GM19238 (cell line): ENCODE results near the gene STRIT1.

Experiments used
- DNase-seq: peaks from one replicate; pipeline ENCODE4 v3.0.0; 2011; ENCODE audit warnings: low spot score; ENCODE audit not compliant: insufficient read length

Gene STRIT1

DNA sequence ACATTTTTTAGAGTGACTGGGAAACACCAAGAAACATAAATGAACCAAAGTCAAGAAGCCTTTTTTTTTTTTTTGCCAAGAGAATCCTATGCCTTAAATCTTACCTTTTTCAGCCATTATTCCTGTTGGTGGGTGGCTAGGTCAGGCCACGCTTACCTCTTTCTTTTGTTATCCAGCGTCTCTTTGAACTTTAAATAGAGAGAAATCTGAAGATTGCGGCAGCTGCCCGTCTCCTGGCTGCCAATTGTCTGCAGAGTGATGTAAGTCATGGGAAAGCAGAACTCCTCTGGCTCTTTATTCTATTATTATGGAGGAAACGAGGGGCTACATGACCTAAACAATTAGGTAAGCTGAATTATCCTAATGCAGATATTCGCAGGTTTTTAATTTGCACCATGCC is at the start of gene STRIT1:
Gene STRIT1, minus strand, starts transcription at position 168 of the 400 bp plus-strand sequence.
- no peak for DNase-seq

DNA sequence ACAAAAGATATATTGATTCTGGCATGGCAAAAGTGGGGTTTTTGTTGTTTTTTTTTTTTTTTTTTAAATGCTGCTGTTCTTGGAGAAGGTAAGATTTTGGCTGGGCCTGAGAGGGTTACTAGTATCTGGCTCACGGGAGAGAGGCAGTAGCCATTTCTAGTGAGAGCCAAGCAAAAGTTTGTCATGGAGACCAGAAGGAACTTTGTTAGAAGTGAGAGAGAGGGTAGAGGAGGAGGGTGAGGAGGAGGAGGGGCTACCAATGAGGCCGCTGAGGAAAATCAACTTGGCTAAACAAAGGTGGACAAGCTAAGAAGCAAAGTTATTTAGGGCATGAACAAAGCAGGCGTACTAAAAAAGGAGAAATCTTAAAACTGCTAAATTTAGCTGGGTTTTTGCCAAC is 48.9 kb upstream of the STRIT1 start:
- no peak for DNase-seq

DNA sequence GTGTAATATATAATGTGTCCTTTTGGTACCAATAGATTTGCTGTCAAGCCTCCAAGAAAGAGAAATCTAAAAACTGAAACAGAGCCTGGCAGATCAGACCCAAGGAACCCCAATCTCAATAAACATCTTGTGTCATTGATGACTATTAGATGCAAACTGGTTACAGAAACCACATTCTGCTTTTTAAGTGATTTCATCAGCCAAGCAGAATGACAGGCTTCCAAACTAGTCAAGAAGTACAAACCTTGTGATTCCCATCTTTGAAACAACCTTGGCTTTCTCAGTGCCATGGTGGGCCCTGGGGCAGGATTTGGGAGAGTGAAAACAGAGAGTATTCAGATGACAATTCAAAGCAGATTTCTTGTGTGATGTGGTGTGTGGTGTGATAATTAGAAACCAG is 45.6 kb upstream of the STRIT1 start:
- no peak for DNase-seq

DNA sequence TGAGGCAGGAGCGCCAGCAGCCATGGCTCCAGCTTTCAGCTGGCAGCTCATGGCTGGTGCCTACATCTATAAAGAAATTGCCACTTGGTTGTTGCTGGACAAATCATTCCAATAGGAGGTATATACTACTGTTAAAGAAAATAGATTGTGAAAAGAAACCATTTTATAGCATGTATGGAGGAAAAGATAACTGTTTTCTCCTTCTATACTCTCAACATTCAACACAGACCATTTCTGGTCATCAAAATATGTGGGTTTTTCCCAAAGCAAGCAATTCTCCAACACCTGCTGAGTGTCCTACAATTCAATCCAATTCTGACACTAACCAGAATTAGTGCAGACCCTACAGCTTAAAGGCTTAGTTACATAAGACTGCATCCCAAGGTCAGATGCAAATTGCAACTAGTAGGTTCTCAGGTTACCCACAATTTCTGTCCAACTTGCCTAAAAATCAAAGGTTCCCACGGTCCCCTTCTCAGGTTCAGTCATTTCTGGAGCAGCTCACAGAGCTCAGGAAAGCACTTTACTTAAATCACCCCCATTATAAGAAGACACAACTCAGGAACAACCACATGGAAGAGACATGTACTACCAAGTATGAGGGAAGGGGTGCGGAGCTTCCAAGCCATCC is 42.4 kb upstream of the STRIT1 start:
- DNase-seq: no peak

- no peak for DNase-seq
Measured at GRCh38 chr3:155334914-155335723, 41.6 kb upstream of the STRIT1 start.

GRCh38 chr3:155334215-155334913 is 40.9 kb upstream of the STRIT1 start:
- DNase-seq: no peak

GRCh38 chr3:155332716-155333115 is 39.2 kb upstream of the STRIT1 start:
- no peak for DNase-seq

DNA sequence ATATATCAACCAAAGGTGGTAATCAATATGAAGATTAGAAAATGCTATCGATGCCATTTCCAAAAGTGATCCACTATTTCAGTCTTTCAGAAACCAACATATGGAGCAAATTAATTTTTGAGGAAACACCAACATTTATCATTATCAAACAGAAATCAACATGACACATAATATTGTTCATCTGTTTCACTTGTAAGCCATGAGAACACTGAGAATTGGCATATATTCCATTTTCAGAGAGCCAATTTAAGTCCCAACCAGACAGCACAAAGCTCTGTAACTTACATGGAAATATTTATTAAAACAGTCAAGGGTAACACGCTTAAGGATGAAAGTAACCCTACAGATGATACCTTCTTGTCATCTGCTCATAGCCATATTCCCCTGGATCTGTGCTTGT is 37.6 kb upstream of the STRIT1 start:
- DNase-seq: no peak

- DNase-seq: no peak
Measured at GRCh38 chr3:155330370-155330769, 36.9 kb upstream of the STRIT1 start.

GRCh38 chr3:155329513-155330048 is 36.1 kb upstream of the STRIT1 start:
- DNase-seq: no peak

- no peak for DNase-seq
Measured at GRCh38 chr3:155327871-155328270, 34.4 kb upstream of the STRIT1 start.

GRCh38 chr3:155327430-155327829 is 33.9 kb upstream of the STRIT1 start:
- DNase-seq: no peak

DNA sequence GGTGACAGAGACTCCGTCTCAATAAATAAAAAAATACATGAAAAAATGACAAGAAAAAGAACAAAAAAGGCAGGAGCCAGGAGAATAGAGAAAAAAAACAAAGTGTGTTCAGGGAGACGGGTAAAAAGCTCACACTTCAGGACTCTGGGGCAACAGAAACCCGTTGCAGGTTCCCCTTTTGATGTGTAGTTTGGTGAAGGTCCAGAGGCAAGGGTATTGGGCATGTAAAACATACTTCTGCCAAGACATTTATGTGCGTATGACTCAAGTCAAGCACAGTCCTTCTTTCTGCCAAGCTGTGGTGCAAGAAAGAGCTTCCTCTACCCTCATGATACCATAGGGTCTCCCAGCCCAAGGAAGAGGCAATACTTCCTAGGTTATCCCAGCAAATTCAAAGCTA is 33.4 kb upstream of the STRIT1 start:
- DNase-seq: no peak

- DNase-seq: no peak
Measured at GRCh38 chr3:155326244-155326643, 32.8 kb upstream of the STRIT1 start.

DNA sequence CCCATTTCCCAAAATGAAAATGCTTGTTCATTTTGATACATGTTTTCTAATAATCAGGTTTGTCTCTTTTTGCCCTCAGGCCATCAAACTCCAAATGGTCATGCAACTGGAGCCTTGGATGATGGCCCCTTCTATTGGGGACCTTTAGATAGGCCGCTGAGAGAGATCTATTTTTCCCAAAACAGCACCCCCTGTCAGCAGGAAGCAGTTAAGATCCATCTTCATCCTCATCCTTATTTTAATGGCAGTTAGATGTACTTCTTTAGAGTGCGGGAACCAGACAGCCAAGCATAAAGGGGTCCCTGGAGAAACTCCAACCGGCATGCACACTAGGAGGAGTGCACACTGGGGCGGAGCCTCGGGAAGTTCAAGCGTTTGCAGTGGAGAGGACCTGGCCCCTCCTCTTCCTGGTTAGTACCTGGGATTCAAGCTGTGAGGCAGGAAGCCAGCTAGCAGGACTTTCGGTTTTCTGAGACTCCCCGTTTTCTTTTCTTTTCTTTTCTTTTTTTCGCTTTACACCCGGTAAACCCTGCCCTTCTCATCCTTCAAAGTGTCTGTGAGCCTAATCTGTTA is 31.9 kb upstream of the STRIT1 start:
- no peak for DNase-seq

- no peak for DNase-seq
Measured at GRCh38 chr3:155323063-155323666, 29.7 kb upstream of the STRIT1 start.

DNA sequence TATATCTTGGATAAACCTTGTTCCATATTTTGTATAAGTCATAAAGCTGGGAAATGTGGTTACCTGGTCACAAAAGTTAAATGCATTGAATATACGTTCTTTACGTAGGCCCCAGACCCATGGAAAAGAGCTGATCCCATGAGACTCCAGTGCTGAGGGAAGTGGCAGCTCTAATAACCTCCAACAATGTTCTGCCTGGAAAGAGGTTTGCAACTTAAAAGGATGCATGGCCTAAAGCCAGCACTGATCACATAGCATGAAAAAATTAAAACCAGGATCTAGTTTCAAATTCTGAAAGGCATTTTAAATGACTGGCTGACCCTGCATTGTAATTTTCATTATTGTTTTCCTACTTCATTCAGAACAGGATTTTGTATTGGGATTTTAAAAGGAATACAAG is 27.9 kb upstream of the STRIT1 start:
- no peak for DNase-seq

GRCh38 chr3:155320934-155321333 is 27.5 kb upstream of the STRIT1 start:
- DNase-seq: no peak

DNA sequence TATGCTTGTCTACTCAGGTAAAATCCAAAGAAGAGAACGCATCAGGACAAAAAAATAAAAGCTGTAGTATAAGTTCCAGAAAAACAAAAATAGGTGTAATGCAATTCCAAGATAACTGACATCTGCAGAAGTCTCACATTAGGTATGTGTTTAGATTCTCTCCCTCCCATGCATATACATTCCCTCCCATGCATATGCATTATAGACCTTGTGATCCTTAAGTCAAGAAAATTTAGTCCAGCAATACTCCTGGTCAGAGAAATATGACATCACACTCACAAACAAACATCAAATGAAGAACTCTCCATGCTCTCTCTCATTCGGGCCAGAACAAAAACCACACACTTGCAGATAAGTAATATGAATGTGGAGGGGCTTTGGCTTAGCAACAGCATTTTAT is 25.3 kb upstream of the STRIT1 start:
- DNase-seq: no peak

DNA sequence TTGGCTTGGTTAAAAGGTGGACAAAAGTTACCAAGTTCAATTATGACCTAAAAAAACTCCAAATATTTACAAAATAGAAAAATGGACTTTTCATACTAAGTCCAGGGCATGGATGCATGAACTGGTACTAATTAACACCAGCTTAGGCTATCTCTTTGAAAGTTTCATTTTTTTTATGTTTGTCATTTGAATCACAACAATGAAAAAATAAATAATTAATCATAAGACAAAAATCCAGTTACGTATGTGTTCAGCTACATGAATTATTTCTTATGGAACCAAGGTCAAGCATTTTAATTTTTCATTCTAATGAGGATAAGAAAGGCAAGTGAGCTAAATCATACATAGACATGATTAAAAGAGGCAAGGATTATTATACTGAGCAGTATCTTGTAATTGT is 23.7 kb upstream of the STRIT1 start:
- no peak for DNase-seq

- no peak for DNase-seq
Measured at GRCh38 chr3:155316426-155316825, 22.9 kb upstream of the STRIT1 start.
